ENCODE results near the gene VEGFA.

DNA sequence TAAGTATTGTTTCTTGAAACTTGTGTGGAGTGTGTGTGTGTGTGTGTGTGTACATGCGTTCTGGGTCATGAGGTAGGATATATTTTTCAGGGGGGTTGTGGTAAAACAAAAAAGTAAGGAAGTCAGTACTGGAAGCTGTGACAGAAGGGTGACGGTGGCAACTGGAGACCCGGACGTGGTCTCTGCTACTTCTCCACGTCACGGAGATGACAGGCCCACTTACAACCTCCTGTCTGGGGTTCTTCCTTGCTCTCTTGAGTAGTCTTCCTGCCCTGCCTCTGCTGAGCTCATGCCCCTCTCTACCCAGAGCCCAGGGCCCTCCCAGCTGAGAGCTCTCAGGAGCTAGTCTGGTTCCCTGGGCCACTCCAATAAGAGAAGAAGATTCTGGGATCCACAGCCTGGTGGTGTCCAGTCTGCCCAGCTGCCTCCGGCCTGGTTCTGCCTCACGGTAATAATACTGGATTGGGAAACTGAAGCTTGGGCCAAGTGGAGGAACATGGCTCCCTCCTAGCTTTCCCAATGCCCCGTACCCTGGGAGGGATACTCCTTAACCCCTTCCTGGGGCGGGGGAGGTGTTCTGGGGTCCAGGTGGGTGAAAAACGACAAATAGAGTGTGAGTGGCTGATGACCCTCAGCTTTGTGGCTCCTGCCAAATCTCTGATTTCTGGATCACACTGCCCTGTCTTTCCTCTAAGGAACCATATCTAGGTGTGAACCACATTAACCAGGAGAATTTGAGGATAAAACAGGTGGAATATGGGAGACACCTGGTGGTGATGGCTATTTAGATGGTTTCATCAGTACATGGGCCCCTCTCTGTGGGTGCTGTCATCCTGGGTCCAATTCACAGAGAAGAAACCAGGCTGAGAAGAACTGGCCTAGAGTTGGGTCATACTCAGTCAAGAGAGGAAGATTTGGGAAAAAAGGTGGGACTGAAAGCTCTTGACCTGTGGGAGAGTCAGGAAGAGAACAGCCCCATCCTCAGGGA lies 27.2 kb downstream of the VEGFA start:
- TF ChIP-seq POLR2AphosphoS5 (IDR thresholded peaks at IDR 0.05; ENCODE audit: low read depth, low read length) (no peak), POLR2A (IDR thresholded peaks at IDR 0.05; ENCODE audit: low read depth, low read length) (no peak), PAX5 (IDR thresholded peaks at IDR 0.05; ENCODE audit: insufficient read depth, low read length, severe bottlenecking) (no peak)

Data from GM12891 (cell line).